IPS-NIHi7 (cell line): ENCODE measurements around the gene NCMAP.

Experiments used
- DNase-seq: peaks from one replicate; pipeline ENCODE4 v3.0.0; 2012; ENCODE audit warnings: mixed read lengths; ENCODE audit errors: extremely low spot score

Gene NCMAP

DNA sequence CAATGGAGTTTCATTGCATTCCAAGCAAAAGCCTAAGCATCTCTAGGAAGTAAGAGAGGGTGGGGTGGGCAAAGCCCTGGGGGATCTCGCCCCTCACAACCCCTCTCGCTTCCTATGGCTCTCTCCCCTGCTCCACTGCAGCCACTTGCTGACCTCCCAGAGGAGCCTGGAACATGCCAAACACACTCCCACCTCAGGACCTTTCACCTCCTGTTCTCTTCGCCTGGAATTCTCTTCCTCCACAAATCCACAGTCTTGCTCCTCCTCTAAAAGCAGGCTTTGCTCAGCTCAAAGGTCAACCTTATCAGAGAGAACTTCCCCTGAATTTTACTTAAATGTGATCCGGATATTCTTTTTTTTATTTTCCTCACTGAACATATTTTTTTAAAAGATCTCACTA lies 66.3 kb downstream of the NCMAP start:
- DNase-seq: no peak

DNA sequence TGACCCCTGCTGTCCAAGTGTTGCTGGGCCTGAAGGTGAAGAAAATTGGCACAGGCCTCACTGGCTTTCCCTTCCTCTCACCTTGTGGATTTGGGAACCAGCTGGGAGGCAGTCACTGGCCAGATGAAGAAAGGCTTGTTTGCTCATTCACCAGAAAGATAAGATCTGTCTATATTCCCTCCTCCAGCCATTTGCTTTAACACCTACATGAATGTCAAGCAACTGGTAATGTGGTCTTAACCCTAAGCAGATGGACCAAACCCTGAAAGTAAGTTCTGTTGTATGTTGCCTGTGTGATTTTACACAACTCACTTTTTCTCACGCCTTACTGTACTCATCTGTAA lies 76.9 kb downstream of the NCMAP start:
- DNase-seq: no peak

DNA sequence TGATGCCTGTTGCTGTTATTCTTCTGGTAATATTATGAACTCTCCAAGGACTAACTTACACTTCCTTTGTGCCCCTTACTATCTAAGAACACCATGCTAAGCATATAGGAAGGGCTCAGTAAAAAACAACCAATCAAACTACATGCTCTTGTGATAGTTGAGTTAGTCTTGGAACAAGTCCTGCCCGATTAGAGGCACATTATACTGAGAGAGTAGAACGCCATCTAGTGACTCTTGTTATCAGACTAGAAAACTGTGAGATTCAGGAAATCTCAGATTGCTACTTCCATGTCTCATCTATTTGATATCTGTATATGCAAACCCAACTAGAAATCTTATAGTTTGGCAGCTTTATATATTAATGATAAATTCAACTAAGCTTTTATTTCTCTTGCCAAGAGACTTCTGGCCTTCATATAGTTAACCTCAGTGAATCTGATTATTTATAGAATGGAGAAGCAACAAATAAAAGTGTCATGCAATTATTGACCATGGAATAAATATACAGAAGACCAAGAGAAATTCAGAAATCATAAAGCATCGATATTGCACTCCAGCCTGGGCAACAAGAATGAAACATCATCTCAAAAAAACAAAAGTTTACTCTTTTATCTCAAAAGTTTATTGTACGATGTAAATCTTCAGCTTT lies 79.4 kb downstream of the NCMAP start:
- DNase-seq: peak; percentile 74

DNA sequence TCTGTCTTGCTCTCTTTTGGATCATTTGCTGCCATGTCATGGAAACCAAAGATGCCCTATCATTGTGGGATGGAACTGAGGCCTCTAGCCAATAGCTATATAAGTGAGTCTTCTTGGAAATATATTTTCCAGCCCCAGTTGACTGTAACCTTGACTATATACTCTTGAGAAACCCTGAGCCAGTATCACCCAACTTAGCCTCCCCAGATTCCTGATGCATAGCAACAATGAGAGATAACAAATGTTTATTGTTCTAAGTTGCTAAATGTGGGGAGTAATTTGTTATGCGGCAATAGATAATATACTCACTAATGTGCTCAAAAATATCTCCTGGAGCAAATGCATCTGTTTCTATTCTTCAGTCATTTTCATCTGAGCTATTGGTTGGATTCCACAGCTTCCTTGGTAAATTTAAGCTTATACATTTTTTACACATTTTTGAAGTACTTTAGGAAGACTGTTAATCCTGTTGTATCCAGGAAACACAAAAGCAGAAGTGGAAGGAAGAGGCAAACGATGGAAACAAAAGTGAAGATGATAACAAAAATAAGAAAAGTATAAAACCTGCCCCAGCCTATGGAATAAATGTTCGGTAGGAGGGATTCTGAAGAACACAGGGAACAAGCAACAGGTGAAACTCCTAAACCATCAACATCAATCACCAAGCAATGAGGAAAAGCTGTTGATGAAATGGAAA lies 80.9 kb downstream of the NCMAP start:
- no peak for DNase-seq

DNA sequence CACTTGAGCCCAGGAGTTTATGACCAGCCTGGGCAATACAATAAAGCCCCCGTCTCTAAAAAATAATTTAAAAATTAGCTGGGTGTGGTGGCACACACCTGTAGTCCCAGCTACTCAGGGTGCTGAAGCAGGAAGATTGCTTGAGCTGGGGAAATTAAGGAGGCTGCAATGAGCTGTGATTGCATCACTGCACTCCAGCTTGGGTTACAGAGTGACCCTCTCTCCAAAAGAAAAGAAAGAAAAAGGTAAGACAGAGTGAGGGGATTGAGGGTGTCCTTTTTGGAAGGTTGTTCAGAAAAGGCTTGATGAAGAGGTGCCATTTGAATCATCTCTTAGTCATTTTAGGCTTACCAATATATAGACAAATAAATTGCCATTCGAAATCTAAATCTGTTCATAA lies 83.2 kb downstream of the NCMAP start:
- no peak for DNase-seq

DNA sequence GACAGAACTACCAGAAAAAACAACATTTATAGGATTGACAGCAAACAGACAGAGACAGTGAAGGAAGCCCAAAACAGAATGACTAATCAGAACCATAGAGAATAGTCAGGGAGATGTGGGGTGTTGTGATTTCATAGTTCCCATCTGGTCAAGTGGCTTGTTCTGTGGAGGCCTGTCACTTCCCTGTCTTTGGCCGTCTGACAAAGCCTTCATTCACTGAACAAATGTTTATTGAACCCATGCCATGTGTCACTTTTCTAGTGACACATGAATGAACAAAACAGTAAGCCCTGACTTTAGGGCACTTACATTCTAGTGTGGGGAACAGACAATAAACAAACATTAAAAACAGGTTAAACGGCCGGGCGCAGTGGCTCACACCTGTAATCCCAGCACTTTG lies 84.0 kb downstream of the NCMAP start:
- DNase-seq: no peak

DNA sequence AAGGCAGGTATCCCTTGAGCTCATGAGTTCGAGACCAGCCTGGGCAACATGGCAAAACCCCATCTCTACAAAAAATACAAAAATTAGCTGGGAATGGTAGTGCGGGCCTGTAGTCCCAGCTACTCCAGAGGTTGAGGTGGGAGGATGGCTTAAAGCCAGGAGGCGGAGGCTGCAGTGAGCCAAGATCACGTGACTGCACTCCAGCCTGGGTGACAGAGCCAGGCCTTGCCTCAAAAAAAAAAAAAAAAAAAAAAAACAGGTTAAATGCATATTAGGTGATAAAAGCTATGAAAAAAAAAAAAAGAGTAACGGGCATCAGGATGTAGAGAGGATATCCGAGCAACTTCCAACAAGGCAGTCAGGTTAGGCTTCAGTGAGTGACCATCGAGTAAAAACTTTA lies 84.4 kb downstream of the NCMAP start:
- DNase-seq: no peak

DNA sequence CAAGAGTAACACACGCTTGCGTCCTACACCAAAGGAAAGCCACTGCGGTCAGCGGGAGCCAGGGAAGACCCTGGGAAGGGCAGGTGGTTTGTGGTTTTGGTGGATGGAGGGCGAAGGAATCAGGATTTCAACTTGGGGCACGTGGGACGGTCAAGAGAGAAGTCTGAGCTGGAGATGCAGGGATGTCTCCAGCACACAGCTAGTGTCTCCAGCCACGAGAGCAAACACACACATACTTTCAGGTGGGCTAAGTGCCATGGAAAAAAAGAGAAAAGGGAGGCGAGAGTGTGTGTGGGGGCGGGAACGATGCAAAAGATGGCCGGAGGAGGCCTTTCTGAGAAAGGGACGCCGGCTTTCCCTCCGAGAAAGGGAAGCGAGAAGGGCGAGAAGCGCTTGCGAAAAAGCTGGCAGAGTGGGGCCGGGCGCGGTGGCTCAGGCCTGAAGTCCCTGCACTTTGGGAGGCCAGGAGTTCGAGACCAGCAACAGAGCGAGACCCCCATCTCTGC lies 85.8 kb downstream of the NCMAP start:
- DNase-seq: peak; percentile 17

DNA sequence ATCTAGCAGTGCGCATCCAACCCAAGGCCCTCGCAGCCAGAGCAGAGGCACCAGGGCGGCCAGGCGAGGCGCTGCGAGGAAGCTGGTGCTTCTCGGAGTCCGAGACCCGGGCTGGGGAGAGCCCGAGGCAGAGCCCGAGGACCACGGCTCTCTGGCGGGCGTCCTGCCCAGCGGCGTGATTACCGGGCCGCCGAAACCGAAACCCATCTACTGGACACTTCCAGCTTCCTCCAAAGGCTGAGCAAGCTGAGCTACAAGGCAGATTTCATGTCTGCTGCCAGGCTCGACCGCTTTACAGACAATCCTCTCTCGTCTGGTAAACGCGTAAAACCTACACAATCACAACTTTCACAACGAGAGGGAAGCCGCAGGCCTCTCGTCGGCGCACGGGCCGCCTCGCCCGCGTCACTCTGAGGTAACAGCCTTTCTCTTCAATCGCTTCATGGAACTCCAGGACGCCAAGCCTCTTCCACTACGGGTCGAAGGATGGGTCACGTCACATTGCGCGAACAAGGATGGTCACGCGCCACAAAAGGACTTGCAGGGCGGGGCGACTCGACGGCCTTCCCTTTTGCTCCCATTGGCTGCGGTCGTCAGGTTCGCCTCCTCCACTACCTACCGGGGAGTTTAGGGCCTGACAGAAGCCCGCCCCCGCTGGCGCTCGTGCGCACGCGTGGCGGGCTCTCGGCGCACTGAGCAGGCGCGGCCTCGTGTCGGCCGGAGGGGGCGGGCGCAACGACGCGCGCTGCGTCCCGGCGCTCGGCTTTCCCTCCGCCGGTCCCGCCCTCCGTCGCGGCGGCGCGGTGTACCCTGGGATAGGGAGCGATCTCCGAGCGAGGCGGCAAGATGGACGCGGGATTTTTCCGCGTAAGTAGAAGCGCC lies 86.8 kb downstream of the NCMAP start, which contains the start of gene SRRM1:
Gene SRRM1, plus strand, starts transcription at position 822 of the 882 bp plus-strand sequence. Its CDS starts 25 bp downstream, at position 847.
- DNase-seq: peak; percentile 99

DNA sequence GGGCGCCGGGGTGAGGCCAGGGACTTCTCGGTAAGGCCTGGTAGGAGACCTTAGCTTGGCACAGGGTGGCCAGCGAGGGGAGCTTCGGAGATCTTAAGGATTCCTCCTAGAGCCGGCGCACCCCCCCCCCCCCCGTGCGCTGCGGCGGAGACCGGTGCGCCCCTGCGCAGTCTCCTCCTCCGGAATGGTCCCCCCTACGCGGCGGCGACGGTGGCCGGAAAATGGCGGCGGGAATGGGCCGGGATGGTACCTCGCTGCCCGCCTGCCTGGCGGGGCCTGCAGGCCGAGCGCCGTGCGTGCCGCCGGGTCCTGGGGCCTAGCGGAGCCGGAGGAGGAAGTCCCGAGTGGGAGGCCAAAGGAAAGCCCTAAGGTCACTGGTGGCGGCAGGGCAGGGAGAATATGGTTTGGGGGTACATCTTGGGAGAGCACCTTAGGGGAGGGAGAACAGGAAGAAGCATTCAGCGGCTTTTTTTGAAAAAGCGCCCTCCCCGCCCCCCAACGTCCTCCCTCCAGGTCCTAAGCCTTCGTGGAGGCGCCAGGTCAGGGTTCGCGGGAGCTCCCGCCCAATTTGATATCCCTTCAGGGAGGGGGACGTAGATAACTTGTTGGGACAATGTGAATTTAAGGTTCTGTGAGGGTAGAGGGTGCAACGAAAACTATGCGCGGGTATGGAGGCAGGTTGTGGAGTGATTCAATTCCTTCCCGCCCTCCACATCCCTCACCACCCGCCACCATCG lies 87.6 kb downstream of the NCMAP start:
- DNase-seq: peak; percentile 52

DNA sequence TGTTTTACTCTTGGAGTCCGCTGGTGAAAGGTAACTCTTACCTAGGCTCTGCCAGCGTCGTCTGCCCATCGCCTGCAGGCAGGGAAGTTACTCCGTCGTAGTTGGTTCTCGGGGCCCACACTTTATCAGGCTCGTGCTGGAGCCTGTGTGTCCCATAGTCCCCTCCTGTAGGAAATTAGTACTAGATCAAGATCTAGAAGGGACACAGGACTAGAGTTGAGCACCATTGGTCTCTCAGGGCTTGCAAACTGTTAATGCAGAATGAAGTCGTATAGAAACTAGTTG lies 88.2 kb downstream of the NCMAP start:
- DNase-seq: peak; percentile 28

DNA sequence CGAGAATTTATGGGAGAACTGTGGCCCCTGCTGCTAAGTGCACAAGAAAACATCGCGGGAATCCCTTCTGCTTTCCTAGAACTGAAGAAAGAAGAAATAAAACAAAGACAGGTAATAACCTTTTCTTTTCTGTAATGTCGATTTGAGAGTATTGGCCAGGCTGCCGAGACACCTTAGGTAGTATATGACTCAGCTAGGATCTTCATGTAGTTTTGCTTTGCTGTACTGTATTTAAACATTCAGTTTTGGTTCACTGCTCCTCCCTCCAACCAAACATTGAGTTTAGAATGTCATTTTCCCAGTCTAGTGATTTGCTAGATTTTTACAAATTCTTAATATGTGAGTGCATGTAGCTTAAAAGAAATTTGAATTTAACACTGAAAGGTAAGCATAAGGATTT lies 93.0 kb downstream of the NCMAP start:
- no peak for DNase-seq

DNA sequence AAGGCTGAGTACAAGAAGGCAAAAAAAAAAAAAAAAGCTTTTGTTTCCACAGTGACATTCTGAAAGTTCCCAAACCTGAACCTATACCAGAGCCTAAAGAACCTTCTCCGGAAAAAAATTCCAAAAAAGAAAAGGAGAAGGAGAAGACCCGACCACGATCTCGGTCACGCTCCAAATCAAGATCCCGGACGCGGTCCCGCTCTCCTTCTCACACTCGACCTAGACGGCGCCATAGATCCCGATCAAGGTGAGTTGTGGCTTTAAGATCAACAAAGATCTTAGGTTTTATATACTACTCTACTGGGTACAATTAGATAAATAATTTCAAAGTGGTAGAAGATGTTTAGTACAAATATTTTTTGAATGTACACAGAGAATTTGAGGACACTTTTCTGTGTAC lies 96.5 kb downstream of the NCMAP start:
- no peak for DNase-seq

DNA sequence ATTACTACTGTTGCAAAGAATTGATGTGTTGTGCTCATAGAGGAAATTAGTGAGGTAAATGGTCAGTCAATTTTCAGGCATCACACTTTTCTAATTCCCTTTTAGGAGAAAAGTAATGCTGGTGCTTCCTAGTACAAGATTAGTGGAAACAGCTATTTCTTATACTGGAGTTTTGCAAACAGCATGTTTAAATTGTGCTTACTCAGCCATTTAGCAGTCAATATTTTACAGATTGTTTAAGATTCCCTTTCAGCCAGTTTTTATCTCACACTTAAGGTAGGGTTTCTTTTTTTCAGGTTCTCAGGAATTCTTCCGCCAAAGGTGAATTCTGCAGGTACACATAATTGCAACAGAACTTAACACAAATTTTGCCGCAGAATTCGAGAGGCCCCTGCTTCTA lies 98.1 kb downstream of the NCMAP start:
- DNase-seq: no peak

DNA sequence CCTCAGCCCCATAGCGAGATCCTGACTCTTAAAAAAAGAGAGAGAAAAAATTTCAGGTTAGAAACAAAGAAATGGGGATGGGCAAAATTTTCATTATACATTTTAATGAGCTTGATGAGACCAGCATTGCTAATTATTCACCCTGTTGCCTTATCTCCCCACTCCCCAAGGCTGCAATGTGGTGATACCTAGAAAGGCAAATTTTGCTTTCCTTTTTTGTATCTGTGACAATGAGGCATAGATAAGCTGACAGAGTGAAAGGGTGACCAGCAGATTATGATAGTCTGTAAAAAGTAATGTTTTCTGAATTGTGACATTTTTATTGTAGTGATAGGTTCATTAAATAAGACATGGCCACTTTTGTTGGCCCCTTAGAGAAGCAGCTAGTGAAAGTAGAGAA lies 100.2 kb downstream of the NCMAP start:
- DNase-seq: no peak

DNA sequence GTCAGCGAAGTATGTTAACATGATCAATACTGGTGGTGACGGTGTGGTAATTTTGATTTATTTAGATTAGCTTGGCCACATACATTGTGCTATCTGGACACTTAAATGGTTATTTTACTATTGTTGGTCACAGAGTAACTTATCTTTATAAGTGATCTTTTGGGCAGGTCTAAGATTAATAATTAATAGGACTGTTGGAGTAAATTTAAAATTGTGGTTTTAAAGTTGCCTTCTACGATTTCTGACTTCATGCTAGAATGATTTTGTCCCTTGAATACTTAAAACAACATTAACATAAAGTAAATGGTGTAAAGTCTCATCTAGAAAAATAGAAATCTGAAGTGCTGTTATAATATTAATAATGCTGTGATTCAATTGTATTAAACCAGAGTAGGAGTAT lies 101.9 kb downstream of the NCMAP start:
- DNase-seq: no peak
